Hepatocyte (in vitro differentiated cells): ENCODE data around the gene PKN3.

ENCODE experiments used
- EZH2 ChIP-seq: fragments of 200-600 bp; sonication (generic); IDR thresholded peaks from 2 replicates; pipeline ENCODE4 v1.6.1; 2016; ENCODE audit warnings: antibody characterized with exemption, mild to moderate bottlenecking, borderline replicate concordance
- TF ChIP-seq, protein P1 (sequence below): fragments of 200-600 bp; sonication (generic); IDR thresholded peaks from 2 replicates; pipeline ENCODE4 v1.5.1; 2016; ENCODE audit warnings: antibody characterized with exemption, mild to moderate bottlenecking; ENCODE audit not compliant: poor library complexity

DNA sequence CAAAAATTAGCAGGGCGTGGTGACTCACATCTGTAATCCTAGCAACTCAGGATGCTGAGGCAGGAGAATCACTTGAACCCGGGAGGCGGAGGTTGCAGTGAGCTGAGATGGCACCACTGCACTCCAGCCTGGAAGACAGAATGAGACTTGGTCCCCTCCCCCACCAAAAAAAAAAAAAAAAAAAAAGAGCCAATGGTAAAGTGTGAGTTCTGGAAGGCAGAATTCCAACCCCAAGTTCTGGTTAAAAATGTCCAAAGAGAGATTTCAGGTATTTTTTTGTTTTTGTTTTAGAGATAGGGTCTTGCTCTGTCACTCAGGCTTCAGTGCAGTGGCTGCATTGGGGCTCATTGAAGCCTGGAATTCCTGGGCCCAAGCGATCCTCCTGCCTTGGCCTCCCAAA, 14.8 kb upstream of the PKN3 start:
- TF ChIP-seq, protein P1, sequence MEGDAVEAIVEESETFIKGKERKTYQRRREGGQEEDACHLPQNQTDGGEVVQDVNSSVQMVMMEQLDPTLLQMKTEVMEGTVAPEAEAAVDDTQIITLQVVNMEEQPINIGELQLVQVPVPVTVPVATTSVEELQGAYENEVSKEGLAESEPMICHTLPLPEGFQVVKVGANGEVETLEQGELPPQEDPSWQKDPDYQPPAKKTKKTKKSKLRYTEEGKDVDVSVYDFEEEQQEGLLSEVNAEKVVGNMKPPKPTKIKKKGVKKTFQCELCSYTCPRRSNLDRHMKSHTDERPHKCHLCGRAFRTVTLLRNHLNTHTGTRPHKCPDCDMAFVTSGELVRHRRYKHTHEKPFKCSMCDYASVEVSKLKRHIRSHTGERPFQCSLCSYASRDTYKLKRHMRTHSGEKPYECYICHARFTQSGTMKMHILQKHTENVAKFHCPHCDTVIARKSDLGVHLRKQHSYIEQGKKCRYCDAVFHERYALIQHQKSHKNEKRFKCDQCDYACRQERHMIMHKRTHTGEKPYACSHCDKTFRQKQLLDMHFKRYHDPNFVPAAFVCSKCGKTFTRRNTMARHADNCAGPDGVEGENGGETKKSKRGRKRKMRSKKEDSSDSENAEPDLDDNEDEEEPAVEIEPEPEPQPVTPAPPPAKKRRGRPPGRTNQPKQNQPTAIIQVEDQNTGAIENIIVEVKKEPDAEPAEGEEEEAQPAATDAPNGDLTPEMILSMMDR, result no peak
- no peak for TF ChIP-seq EZH2
